Uterus (tissue), 4 donors: ENCODE data around the gene CMKLR1. TPM values are rescaled to one million over a fixed set of nuclear protein-coding genes. Genes with fewer than 3 reads are reported as not detected.

Source experiments
- DNase-seq, 2 donors: peaks; one replicate each; pipeline ENCODE4 v3.0.0-alpha.2; 2019 to 2020
- H3K27ac ChIP-seq, 2 donors: fragments of 200-600 bp; sonication (generic); 1 replicate in 1 of 2; 2 replicates in 1 of 2; pipeline ENCODE4 v1.5.1; 2016 to 2018
- H3K27me3 ChIP-seq, 2 donors: fragments of 200-600 bp; sonication (generic); one replicate each; pipeline ENCODE4 v1.5.1; 2018 to 2019; ENCODE audit warnings: control low read depth in 1 of 2
- H3K36me3 ChIP-seq, 2 donors: fragments of 200-600 bp; sonication (generic); one replicate each; pipeline ENCODE4 v1.5.1; 2019; ENCODE audit warnings: control low read depth in 1 of 2
- H3K4me1 ChIP-seq, 2 donors: fragments of 200-600 bp; sonication (generic); one replicate each; pipeline ENCODE4 v1.5.1; 2018 to 2019; ENCODE audit warnings: control low read depth in 1 of 2
- H3K4me3 ChIP-seq, 2 donors: fragments of 200-600 bp; sonication (generic); 1 replicate in 1 of 2; 2 replicates in 1 of 2; pipeline ENCODE4 v1.5.1; 2018 to 2019; ENCODE audit warnings: mild to moderate bottlenecking in 1 of 2
- H3K9me3 ChIP-seq, 2 donors: fragments of 200-600 bp; sonication (generic); one replicate each; pipeline ENCODE4 v1.5.1; 2019; ENCODE audit warnings: control low read depth in 1 of 2
- CTCF ChIP-seq, 4 experiments: fragments of 200-600 bp in 2 of 4; fragments of 450-650 bp in 2 of 4; sonication (generic) in 2 of 4; IDR thresholded peaks; one replicate each; pipeline ENCODE4 v1.5.1; 2016 to 2019; ENCODE audit warnings: antibody characterized with exemption in 4 of 4, mild to moderate bottlenecking in 2 of 4, moderate library complexity in 1 of 4
- POLR2A ChIP-seq, 2 donors: fragments of 450-650 bp; IDR thresholded peaks; one replicate each; pipeline ENCODE4 v1.6.1; 2016; ENCODE audit warnings: antibody characterized with exemption in 2 of 2, mild to moderate bottlenecking in 1 of 2, moderate library complexity in 1 of 2
- intact Hi-C: fragments of 100-400 bp; cut with DNase I; formaldehyde crosslinking; loops from one replicate; pipeline ENCODE4 v1.15.1; 2023; ENCODE audit warnings: low total_unique reads
- total RNA-seq, 4 donors: library from RNA; depleted of rRNA in 3 of 4; stranded (reverse); fragments of >200 nt in 3 of 4; gene quantifications; one replicate each; pipeline versions ENCODE4 v1.1.0 to v1.2.4, GENCODE V29; 2014 to 2023
- donor health status: DM: yes; HTN: yes; CAD: no.

Gene CMKLR1
- total RNA-seq, 4 donors from 2014 or later, result 8.2 to 27.1 (median 11.5) TPM

- H3K4me1 ChIP-seq, result no peaks in the 10 kb centered on the region
- no peaks in the 10 kb centered on the region for H3K9me3 ChIP-seq
- no peaks in the 10 kb centered on the region for H3K27me3 ChIP-seq
- no peaks in the 10 kb centered on the region for H3K36me3 ChIP-seq
- H3K4me3 ChIP-seq, result no peak overlapping the region
- intact Hi-C loops, result no loop called here
- TF ChIP-seq CTCF (IDR thresholded peaks at IDR 0.05), result no peak
- no peak for TF ChIP-seq POLR2A (IDR thresholded peaks at IDR 0.05)
- no peak overlapping the region for H3K27ac ChIP-seq
- DNase-seq, result no peak
These were observed 99.7 kb downstream of the CMKLR1 start for GRCh38 chr12:108239378-108239777.

GRCh38 chr12:108238474-108238873, 100.6 kb downstream of the CMKLR1 start:
- Histone ChIP-seq H3K27ac (no peak overlapping the region), H3K9me3 (no peaks in the 10 kb centered on the region), H3K27me3 (no peaks in the 10 kb centered on the region), H3K36me3 (no peaks in the 10 kb centered on the region), H3K4me1 (no peaks in the 10 kb centered on the region), H3K4me3 (no peak overlapping the region)
- DNase-seq, result no peak
- intact Hi-C loops, result no loop called here
- TF ChIP-seq POLR2A (IDR thresholded peaks at IDR 0.05), result no peak
- TF ChIP-seq CTCF (IDR thresholded peaks at IDR 0.05), result no peak

Other genes starting within 250 kb of the CMKLR1 start
- gene WSCD2, start 210.0 kb downstream of the CMKLR1 start, total RNA-seq, result 10 to 100 TPM in 2 of 4 donors, 1 to 10 TPM in 2; 3.3 to 65.3 (median 17.2) TPM
- 10 to 100 TPM in 1 of 4 donors, 1 to 10 TPM in 3; 3.5 to 11.5 (median 4.3) TPM for gene FICD, start 176.0 kb upstream of the CMKLR1 start, total RNA-seq
- 10 to 100 TPM; 16.2 to 86.1 (median 55.7) TPM for gene SART3, start 221.9 kb upstream of the CMKLR1 start, total RNA-seq
- gene ISCU, start 223.3 kb upstream of the CMKLR1 start, total RNA-seq, result 100 to 1,000 TPM in 3 of 4 donors, 10 to 100 TPM in 1; 81.3 to 226 (median 161) TPM